Ascending aorta (tissue), 2 donors: Measurements from ENCODE around the gene SMOC1. TPM values are rescaled to one million over a fixed set of nuclear protein-coding genes. Genes with fewer than 3 reads are reported as not detected.

ENCODE experiments used
- DNase-seq, 2 donors: peaks; one replicate each; pipeline ENCODE4 v3.0.0-alpha.2; 2019; ENCODE audit warnings: low spot score in 2 of 2
- H3K27ac ChIP-seq, 2 donors: fragments of 200-600 bp; sonication (generic); one replicate each; pipeline ENCODE4 v1.5.1; 2016 to 2017; ENCODE audit warnings: mild to moderate bottlenecking in 1 of 2
- H3K27me3 ChIP-seq: fragments of 200-600 bp; sonication (generic); one replicate; pipeline ENCODE4 v1.5.1; 2017
- H3K36me3 ChIP-seq, 2 donors: fragments of 200-600 bp; sonication (generic); one replicate each; pipeline ENCODE4 v1.5.1; 2016
- H3K4me1 ChIP-seq, 2 donors: fragments of 200-600 bp; sonication (generic); one replicate each; pipeline ENCODE4 v1.5.1; 2016 to 2017; ENCODE audit warnings: mild to moderate bottlenecking in 1 of 2
- H3K4me3 ChIP-seq, 2 donors: fragments of 200-600 bp; sonication (generic); one replicate each; pipeline ENCODE4 v1.5.1; 2016 to 2017; ENCODE audit warnings: mild to moderate bottlenecking in 1 of 2
- H3K9me3 ChIP-seq, 2 donors: fragments of 200-600 bp; sonication (generic); one replicate each; pipeline ENCODE4 v1.5.1; 2016
- intact Hi-C: fragments of 100-400 bp; cut with DNase I; formaldehyde crosslinking; loops from one replicate; pipeline ENCODE4 v1.15.1; 2023
- total RNA-seq: library from RNA; depleted of rRNA; stranded (reverse); fragments of >200 nt; gene quantifications from one replicate; pipeline ENCODE4 v1.1.0, GENCODE V29; 2016
- TF ChIP-seq, protein P1 (sequence below), 3 experiments: fragments of 200-600 bp in 2 of 3; fragments of 450-650 bp in 1 of 3; sonication (generic) in 2 of 3; IDR thresholded peaks; one replicate each; pipeline ENCODE4 v1.5.1; 2016 to 2019; ENCODE audit warnings: antibody characterized with exemption in 3 of 3, mild to moderate bottlenecking in 1 of 3, moderate library complexity in 1 of 3

The SMOC1 gene
- total RNA-seq, 1 donor from 2014 or later = 16.6 TPM

DNA sequence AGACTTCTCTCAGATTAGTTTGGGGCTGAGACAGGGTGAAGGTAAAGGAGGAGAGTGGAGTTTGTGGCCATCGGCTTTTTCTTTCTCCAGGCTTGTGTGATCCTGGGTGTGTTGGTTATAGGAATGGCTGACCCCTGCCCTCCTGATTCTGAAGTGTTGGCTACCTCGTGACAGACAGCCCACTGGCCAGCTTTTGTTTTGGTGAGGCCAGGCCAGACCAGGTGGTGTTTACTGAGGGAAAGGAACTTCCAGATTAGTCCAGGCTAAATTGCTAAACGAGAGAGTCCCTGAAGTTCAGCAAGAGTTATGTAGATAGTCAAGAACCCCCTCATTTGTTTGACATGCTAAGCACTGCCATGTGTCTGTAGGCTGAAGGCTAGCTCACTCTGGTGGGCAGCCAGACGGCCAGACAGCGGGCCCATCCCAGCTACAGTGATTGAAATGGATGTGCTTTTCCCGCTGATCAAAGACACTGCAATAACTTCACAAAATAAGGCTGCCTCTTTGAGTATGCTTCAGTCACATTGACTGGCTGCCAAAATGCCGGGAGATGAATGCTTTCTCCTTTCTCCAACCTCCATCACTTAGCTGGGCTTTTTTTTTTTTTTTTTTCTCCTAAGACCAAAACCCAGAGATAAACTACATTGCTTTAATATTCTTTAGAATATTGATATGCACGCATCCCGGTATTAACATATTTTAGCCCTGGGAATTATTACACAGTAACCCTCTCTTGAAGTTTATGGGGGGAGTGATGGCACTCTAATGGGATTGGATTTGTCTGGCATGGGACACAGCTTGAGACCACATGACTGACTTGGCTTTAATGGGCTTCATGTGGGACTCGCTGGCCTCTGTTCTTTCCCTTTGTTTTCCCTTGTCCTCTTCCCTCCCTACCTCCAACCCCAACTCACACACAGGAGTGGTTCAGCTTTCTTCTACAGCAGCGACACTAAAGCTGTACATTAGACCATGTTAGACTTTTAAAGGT is 76.9 kb downstream of the SMOC1 start:
- TF ChIP-seq, protein P1, sequence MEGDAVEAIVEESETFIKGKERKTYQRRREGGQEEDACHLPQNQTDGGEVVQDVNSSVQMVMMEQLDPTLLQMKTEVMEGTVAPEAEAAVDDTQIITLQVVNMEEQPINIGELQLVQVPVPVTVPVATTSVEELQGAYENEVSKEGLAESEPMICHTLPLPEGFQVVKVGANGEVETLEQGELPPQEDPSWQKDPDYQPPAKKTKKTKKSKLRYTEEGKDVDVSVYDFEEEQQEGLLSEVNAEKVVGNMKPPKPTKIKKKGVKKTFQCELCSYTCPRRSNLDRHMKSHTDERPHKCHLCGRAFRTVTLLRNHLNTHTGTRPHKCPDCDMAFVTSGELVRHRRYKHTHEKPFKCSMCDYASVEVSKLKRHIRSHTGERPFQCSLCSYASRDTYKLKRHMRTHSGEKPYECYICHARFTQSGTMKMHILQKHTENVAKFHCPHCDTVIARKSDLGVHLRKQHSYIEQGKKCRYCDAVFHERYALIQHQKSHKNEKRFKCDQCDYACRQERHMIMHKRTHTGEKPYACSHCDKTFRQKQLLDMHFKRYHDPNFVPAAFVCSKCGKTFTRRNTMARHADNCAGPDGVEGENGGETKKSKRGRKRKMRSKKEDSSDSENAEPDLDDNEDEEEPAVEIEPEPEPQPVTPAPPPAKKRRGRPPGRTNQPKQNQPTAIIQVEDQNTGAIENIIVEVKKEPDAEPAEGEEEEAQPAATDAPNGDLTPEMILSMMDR (IDR thresholded peaks at IDR 0.05) = no peak
- no peaks in the 10 kb centered on the region for H3K9me3 ChIP-seq
- intact Hi-C loops = no loop called here
- H3K4me1 ChIP-seq = no peaks in the 10 kb centered on the region
- no peak overlapping the region for H3K27ac ChIP-seq
- H3K4me3 ChIP-seq = no peak overlapping the region
- DNase-seq = no peak
- no peaks in the 10 kb centered on the region for H3K36me3 ChIP-seq
- H3K27me3 ChIP-seq = no peaks in the 10 kb centered on the region

DNA sequence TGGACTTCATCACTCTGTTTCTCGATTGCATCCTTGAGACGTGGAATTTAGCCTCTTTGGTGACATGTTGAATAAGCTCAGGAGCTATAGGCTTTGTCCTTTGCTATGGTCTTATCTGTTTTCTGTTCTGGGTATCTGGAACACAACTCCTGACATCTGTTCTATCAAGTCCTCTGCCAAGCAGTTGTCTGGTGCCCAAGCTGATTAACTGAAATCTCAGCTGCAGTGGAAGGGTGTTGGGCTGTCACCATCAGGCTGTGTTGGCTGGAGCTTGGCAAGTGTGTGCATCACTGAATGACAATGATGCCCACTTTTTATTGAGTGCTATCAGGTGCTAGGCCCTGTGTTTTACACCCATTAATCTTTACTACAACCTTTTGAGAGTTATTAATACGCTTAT is 77.8 kb downstream of the SMOC1 start:
- intact Hi-C loops = no loop called here
- TF ChIP-seq, protein P1 (IDR thresholded peaks at IDR 0.05) = no peak
- DNase-seq = no peak
- no peaks in the 10 kb centered on the region for H3K36me3 ChIP-seq
- no peaks in the 10 kb centered on the region for H3K9me3 ChIP-seq
- no peak overlapping the region for H3K27ac ChIP-seq
- no peak overlapping the region for H3K4me3 ChIP-seq
- no peaks in the 10 kb centered on the region for H3K4me1 ChIP-seq
- no peaks in the 10 kb centered on the region for H3K27me3 ChIP-seq

DNA sequence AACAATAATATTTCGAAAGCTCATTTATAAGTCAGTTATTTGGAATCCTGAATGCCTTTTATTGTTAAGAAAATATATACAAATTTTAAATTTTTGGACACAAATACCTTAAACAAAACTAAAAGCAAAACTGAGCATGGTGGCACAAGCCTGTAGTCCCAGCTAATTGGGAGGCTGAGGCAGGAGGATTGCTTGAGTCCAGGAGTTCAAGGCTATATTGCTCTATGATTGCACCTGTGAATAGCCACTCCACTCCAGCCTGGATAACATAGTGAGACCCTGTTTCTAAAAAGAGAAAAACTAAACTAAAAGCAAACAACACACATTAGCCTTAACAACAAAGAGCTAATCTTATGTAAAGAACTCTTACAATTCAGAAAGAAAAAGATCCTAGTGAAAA is 78.8 kb downstream of the SMOC1 start:
- no peaks in the 10 kb centered on the region for H3K36me3 ChIP-seq
- no peaks in the 10 kb centered on the region for H3K4me1 ChIP-seq
- TF ChIP-seq, protein P1 (IDR thresholded peaks at IDR 0.05) = no peak

DNA sequence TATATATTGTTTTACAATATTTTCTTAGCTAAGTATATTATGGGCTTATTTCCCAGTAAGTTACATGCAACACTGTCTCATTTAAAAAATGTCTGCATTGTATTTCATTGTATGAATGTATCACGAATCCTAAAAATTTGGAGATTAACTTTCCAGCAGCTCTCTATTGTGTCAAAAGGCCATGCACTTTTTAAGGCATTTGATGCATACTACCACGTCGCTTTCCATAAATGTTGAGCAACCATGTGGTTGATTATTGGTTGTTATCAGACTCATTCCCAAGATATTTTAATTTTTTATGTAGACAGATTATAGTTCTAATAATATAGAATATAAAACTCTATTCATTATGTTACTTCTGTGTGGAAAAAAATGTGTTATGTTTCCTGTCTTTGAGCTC is 79.9 kb downstream of the SMOC1 start:
- TF ChIP-seq, protein P1 (IDR thresholded peaks at IDR 0.05) = no peak
- Histone ChIP-seq H3K9me3 (no peaks in the 10 kb centered on the region), H3K36me3 (no peaks in the 10 kb centered on the region), H3K27ac (no peak overlapping the region), H3K27me3 (no peaks in the 10 kb centered on the region), H3K4me1 (no peaks in the 10 kb centered on the region), H3K4me3 (no peak overlapping the region)
- intact Hi-C loops = no loop called here
- no peak for DNase-seq

More for the DNA sequence above, 78.8 kb downstream of the SMOC1 start:
- Histone ChIP-seq H3K9me3 (no peaks in the 10 kb centered on the region), H3K27me3 (no peaks in the 10 kb centered on the region), H3K27ac (no peak overlapping the region), H3K4me3 (no peak overlapping the region)
- intact Hi-C loops = no loop called here
- DNase-seq = no peak

DNA sequence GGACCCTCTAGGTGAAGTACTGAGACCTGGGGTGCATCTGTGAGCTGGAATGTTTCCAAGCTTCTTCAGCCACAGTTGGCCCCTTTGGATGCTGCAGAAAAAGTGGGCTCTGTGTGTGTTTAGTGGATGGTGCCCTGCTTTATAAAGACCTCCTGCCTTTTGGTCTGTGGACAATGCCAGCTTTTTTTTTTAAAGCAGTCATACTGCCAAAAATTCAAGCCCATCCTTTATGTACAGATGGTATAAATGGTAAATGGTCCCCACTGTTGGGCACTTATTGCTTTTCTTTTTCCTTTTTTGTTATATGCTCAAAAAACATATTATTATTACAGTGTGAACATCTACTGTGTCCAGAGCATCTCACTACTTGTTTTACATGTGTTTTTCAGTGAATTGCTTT is 81.1 kb downstream of the SMOC1 start:
- intact Hi-C loops = no loop called here
- TF ChIP-seq, protein P1 (IDR thresholded peaks at IDR 0.05) = no peak
- Histone ChIP-seq H3K36me3 (no peaks in the 10 kb centered on the region), H3K4me1 (no peaks in the 10 kb centered on the region), H3K27me3 (no peaks in the 10 kb centered on the region), H3K4me3 (no peak overlapping the region), H3K27ac (no peak overlapping the region), H3K9me3 (no peaks in the 10 kb centered on the region)
- DNase-seq = no peak
